ENCODE results near the gene ARL6IP5.

Gene ARL6IP5

GRCh38 chr3:69079269-69080159 lies 5.2 kb upstream of the ARL6IP5 start:
- Histone ChIP-seq H3K4ac (ENCODE audit: low read depth, low read length) (peak overlapping the region; percentile 38), H3K36me3 (ENCODE audit: control insufficient read depth in 1 of 2, insufficient read depth in 2 of 2, low read length in 2 of 2) (peaks cover 0 to 7% of the 10 kb centered on the region in 2 experiments), H3K4me3 (ENCODE audit: low read depth, low read length) (peak overlapping the region; percentile 90), H3K23ac (ENCODE audit: low read length) (no peak overlapping the region), H3K9me3 (ENCODE audit: insufficient read depth, low read depth, low read length) (no peaks in the 10 kb centered on the region), H3K27ac (ENCODE audit: low read depth, low read length) (peak overlapping the region; percentile 70), H2BK120ac (ENCODE audit: insufficient read depth, low read length, poor library complexity) (peak overlapping the region; percentile 52), H2AFZ (ENCODE audit: insufficient read depth, low read length, poor library complexity) (peak overlapping the region; percentile 45), H4K8ac (ENCODE audit: low read depth, low read length) (peak overlapping the region; percentile 86), H3K4me2 (ENCODE audit: low read length) (peak overlapping the region; percentile 99), H2BK5ac (ENCODE audit: low read depth, low read length, poor library complexity) (peak overlapping the region; percentile 60), H3K79me2 (ENCODE audit: control insufficient read depth, insufficient read depth, low read length, poor library complexity) (peaks cover 5% of the 10 kb centered on the region), H4K91ac (ENCODE audit: low read depth, low read length) (peak overlapping the region; percentile 78), H3K79me1 (ENCODE audit: low read length) (peaks cover 7% of the 10 kb centered on the region), H4K12ac (ENCODE audit: low read depth, low read length) (peak overlapping the region; percentile 77), H3K18ac (ENCODE audit: low read length) (peak overlapping the region; percentile 73), H2BK12ac (ENCODE audit: low read length) (peak overlapping the region; percentile 18), H3K4me1 (ENCODE audit: control insufficient read depth in 1 of 2, insufficient read depth in 2 of 2, low read length in 2 of 2) (peaks cover 6 to 12% of the 10 kb centered on the region in 2 experiments), H3K9ac (ENCODE audit: low read length) (peak overlapping the region; percentile 94), H2AK5ac (ENCODE audit: low read length) (no peak overlapping the region), H3K14ac (ENCODE audit: low read length) (peak overlapping the region; percentile 89), H3K27me3 (ENCODE audit: insufficient read depth, low read length) (no peaks in the 10 kb centered on the region)
- WGBS (ENCODE audit: extremely low coverage, insufficient coverage, insufficient read length): no CpG with 5 or more reads among the region's 29 CpGs
- peak in 1 of 2 donors; percentile 34 for DNase-seq

- Histone ChIP-seq H2BK120ac (ENCODE audit: insufficient read depth, low read length, poor library complexity) (peak within 1 kb of the TSS; percentile 52), H3K9ac (ENCODE audit: low read length) (peak within 1 kb of the TSS; percentile 94), H3K79me1 (ENCODE audit: low read length) (peaks cover 11% of the 10 kb centered on the region), H3K27me3 (ENCODE audit: insufficient read depth, low read length) (no peaks in the 10 kb centered on the region), H3K4ac (ENCODE audit: low read depth, low read length) (peak within 1 kb of the TSS; percentile 38), H2AFZ (ENCODE audit: insufficient read depth, low read length, poor library complexity) (peak within 1 kb of the TSS; percentile 45), H3K4me3 (ENCODE audit: low read depth, low read length) (peak within 1 kb of the TSS; percentile 90), H3K9me3 (ENCODE audit: insufficient read depth, low read depth, low read length) (no peaks in the 10 kb centered on the region), H4K12ac (ENCODE audit: low read depth, low read length) (peak within 1 kb of the TSS; percentile 77), H3K79me2 (ENCODE audit: control insufficient read depth, insufficient read depth, low read length, poor library complexity) (peaks cover 8% of the 10 kb centered on the region), H3K27ac (ENCODE audit: low read depth, low read length) (peak within 1 kb of the TSS; percentile 70), H3K4me1 (ENCODE audit: control insufficient read depth in 1 of 2, insufficient read depth in 2 of 2, low read length in 2 of 2) (peaks cover 6 to 13% of the 10 kb centered on the region in 2 experiments), H2BK5ac (ENCODE audit: low read depth, low read length, poor library complexity) (peak within 1 kb of the TSS; percentile 60), H3K14ac (ENCODE audit: low read length) (peak within 1 kb of the TSS; percentile 89), H4K91ac (ENCODE audit: low read depth, low read length) (peak within 1 kb of the TSS; percentile 78), H3K18ac (ENCODE audit: low read length) (peak within 1 kb of the TSS; percentile 73), H3K23ac (ENCODE audit: low read length) (no peak within 1 kb of the TSS), H2AK5ac (ENCODE audit: low read length) (no peak within 1 kb of the TSS), H4K8ac (ENCODE audit: low read depth, low read length) (peak within 1 kb of the TSS; percentile 86), H3K36me3 (ENCODE audit: control insufficient read depth in 1 of 2, insufficient read depth in 2 of 2, low read length in 2 of 2) (peaks cover 0 to 7% of the 10 kb centered on the region in 2 experiments), H3K4me2 (ENCODE audit: low read length) (peak within 1 kb of the TSS; percentile 99), H2BK12ac (ENCODE audit: low read length) (peak within 1 kb of the TSS; percentile 18)
- no CpG with 5 or more reads among the region's 37 CpGs for WGBS (ENCODE audit: extremely low coverage, insufficient coverage, insufficient read length)
- peak; percentile 83 to 84 for DNase-seq
These were observed 4.4 kb upstream of the ARL6IP5 start, which contains the start of gene UBA3 for GRCh38 chr3:69080233-69080920. Gene UBA3, minus strand, starts transcription at chr3:69080365. Its CDS starts 12 bp downstream, at chr3:69080353.

- H4K8ac ChIP-seq (ENCODE audit: low read depth, low read length): peak overlapping the region; percentile 47
These were observed 3.0 kb upstream of the ARL6IP5 start for GRCh38 chr3:69081583-69082262.

GRCh38 chr3:69082361-69082760 lies 2.4 kb upstream of the ARL6IP5 start:
- H3K9ac ChIP-seq (ENCODE audit: low read length): no peak overlapping the region
- H4K91ac ChIP-seq (ENCODE audit: low read depth, low read length): no peak overlapping the region
- H3K27ac ChIP-seq (ENCODE audit: low read depth, low read length): no peak overlapping the region
- no peak overlapping the region for H2AK5ac ChIP-seq (ENCODE audit: low read length)
- H2BK5ac ChIP-seq (ENCODE audit: low read depth, low read length, poor library complexity): no peak overlapping the region
- H2AFZ ChIP-seq (ENCODE audit: insufficient read depth, low read length, poor library complexity): no peak overlapping the region
- H3K79me2 ChIP-seq (ENCODE audit: control insufficient read depth, insufficient read depth, low read length, poor library complexity): peaks cover 11% of the 10 kb centered on the region
- peaks cover 20% of the 10 kb centered on the region for H3K79me1 ChIP-seq (ENCODE audit: low read length)
- no peaks in the 10 kb centered on the region for H3K27me3 ChIP-seq (ENCODE audit: insufficient read depth, low read length)
- DNase-seq: no peak
- peaks cover 11 to 24% of the 10 kb centered on the region in 2 experiments for H3K4me1 ChIP-seq (ENCODE audit: control insufficient read depth in 1 of 2, insufficient read depth in 2 of 2, low read length in 2 of 2)
- no peak overlapping the region for H2BK120ac ChIP-seq (ENCODE audit: insufficient read depth, low read length, poor library complexity)
- H3K4ac ChIP-seq (ENCODE audit: low read depth, low read length): no peak overlapping the region
- no peak overlapping the region for H3K18ac ChIP-seq (ENCODE audit: low read length)
- no CpG with 5 or more reads among the region's 2 CpGs for WGBS (ENCODE audit: extremely low coverage, insufficient coverage, insufficient read length)
- peak overlapping the region; percentile 85 for H2BK12ac ChIP-seq (ENCODE audit: low read length)
- H3K23ac ChIP-seq (ENCODE audit: low read length): no peak overlapping the region
- no peak overlapping the region for H3K4me2 ChIP-seq (ENCODE audit: low read length)
- H4K8ac ChIP-seq (ENCODE audit: low read depth, low read length): no peak overlapping the region
- H3K14ac ChIP-seq (ENCODE audit: low read length): no peak overlapping the region
- no peak overlapping the region for H3K4me3 ChIP-seq (ENCODE audit: low read depth, low read length)
- H3K36me3 ChIP-seq (ENCODE audit: control insufficient read depth in 1 of 2, insufficient read depth in 2 of 2, low read length in 2 of 2): peaks cover 0 to 3% of the 10 kb centered on the region in 2 experiments
- H3K9me3 ChIP-seq (ENCODE audit: insufficient read depth, low read depth, low read length): no peaks in the 10 kb centered on the region
- no peak overlapping the region for H4K12ac ChIP-seq (ENCODE audit: low read depth, low read length)

More at GRCh38 chr3:69081583-69082262, 3.0 kb upstream of the ARL6IP5 start:
- H2BK12ac ChIP-seq (ENCODE audit: low read length): peak overlapping the region; percentile 27
- H4K12ac ChIP-seq (ENCODE audit: low read depth, low read length): no peak overlapping the region
- H3K4me1 ChIP-seq (ENCODE audit: control insufficient read depth in 1 of 2, insufficient read depth in 2 of 2, low read length in 2 of 2): peaks cover 8 to 20% of the 10 kb centered on the region in 2 experiments
- H3K27me3 ChIP-seq (ENCODE audit: insufficient read depth, low read length): no peaks in the 10 kb centered on the region
- H3K9ac ChIP-seq (ENCODE audit: low read length): no peak overlapping the region
- no peak overlapping the region for H3K18ac ChIP-seq (ENCODE audit: low read length)
- no peak overlapping the region for H2BK5ac ChIP-seq (ENCODE audit: low read depth, low read length, poor library complexity)
- H3K27ac ChIP-seq (ENCODE audit: low read depth, low read length): no peak overlapping the region
- peaks cover 11% of the 10 kb centered on the region for H3K79me2 ChIP-seq (ENCODE audit: control insufficient read depth, insufficient read depth, low read length, poor library complexity)
- H3K79me1 ChIP-seq (ENCODE audit: low read length): peaks cover 17% of the 10 kb centered on the region
- no peak overlapping the region for H3K4ac ChIP-seq (ENCODE audit: low read depth, low read length)
- H2AK5ac ChIP-seq (ENCODE audit: low read length): peak overlapping the region; percentile 9
- no peak overlapping the region for H4K91ac ChIP-seq (ENCODE audit: low read depth, low read length)
- H3K36me3 ChIP-seq (ENCODE audit: control insufficient read depth in 1 of 2, insufficient read depth in 2 of 2, low read length in 2 of 2): peaks cover 0 to 4% of the 10 kb centered on the region in 2 experiments
- DNase-seq: peak; percentile 48 to 79
- H2BK120ac ChIP-seq (ENCODE audit: insufficient read depth, low read length, poor library complexity): peak overlapping the region; percentile 5
- no CpG with 5 or more reads among the region's 5 CpGs for WGBS (ENCODE audit: extremely low coverage, insufficient coverage, insufficient read length)
- H3K9me3 ChIP-seq (ENCODE audit: insufficient read depth, low read depth, low read length): no peaks in the 10 kb centered on the region
- no peak overlapping the region for H2AFZ ChIP-seq (ENCODE audit: insufficient read depth, low read length, poor library complexity)
- no peak overlapping the region for H3K4me3 ChIP-seq (ENCODE audit: low read depth, low read length)
- H3K4me2 ChIP-seq (ENCODE audit: low read length): no peak overlapping the region
- no peak overlapping the region for H3K23ac ChIP-seq (ENCODE audit: low read length)
- no peak overlapping the region for H3K14ac ChIP-seq (ENCODE audit: low read length)

Data from trophoblast cell (in vitro differentiated cells and primary cell).